Panc1 (cell line): ENCODE data around the gene LMAN1. TPM values are rescaled to one million over a fixed set of nuclear protein-coding genes. Genes with fewer than 3 reads are reported as not detected.
A peak's percentile ranks its signal among the peaks of the same experiment; 100 is the strongest.

Source experiments
- ATAC-seq: fragments of 200-7000 bp; cut with Tn5 transposase; 2 replicates; pipeline ENCODE4 v1.9.1; 2020; ENCODE audit warnings: mild to moderate bottlenecking, moderate library complexity
- Bru-seq: library from RNA; stranded (reverse); fragments of 400-500 nt; gene quantifications from one replicate; lab custom pipeline; 2021; lab: Mats Ljungman, UMichigan
- BruChase-seq, 2 experiments: library from RNA; stranded (reverse); fragments of 400-500 nt; gene quantifications; one replicate each; lab custom pipeline; 2021; lab: Mats Ljungman, UMichigan
- BruUV-seq: library from RNA; stranded (reverse); fragments of 400-500 nt; replicated peaks from 2 replicates; lab custom pipeline; 2021; lab: Mats Ljungman, UMichigan
- CTCF ChIA-PET: fragments of 300-600 bp; sonication (Branson Sonifier 250); formaldehyde crosslinking; loops from one replicate; lab custom pipeline; 2022; ENCODE audit warnings: antibody characterized with exemption; lab: Charles Lee
- POLR2A ChIA-PET: fragments of 300-600 bp; sonication (Branson Sonifier 250); formaldehyde crosslinking; loops from one replicate; lab custom pipeline; 2022; ENCODE audit warnings: antibody characterized with exemption; lab: Charles Lee
- DNase-seq: peaks from one replicate; pipeline ENCODE4 v3.0.0-alpha.2; 2010; ENCODE audit warnings: low read depth, low spot score
- H3K27ac ChIP-seq: 2 replicates; pipeline ENCODE4 v1.5.1; 2011; ENCODE audit warnings: mild to moderate bottlenecking, low read length, inconsistent platforms
- H3K27me3 ChIP-seq: fragments of 200-500 bp; sonication (Bioruptor generic); 2 replicates; pipeline ENCODE4 v1.6.0; 2014; ENCODE audit warnings: low read length, inconsistent platforms; ENCODE audit not compliant: control insufficient read depth, insufficient read depth
- H3K36me3 ChIP-seq: fragments of 200-500 bp; sonication (Bioruptor generic); 2 replicates; pipeline ENCODE4 v1.5.1; 2014; ENCODE audit warnings: inconsistent platforms, mild to moderate bottlenecking, low read length, moderate library complexity; ENCODE audit not compliant: control insufficient read depth, insufficient read depth
- H3K4me1 ChIP-seq: 2 replicates; pipeline ENCODE4 v1.5.1; 2011; ENCODE audit warnings: inconsistent platforms, mild to moderate bottlenecking, low read length, moderate library complexity; ENCODE audit not compliant: control insufficient read depth, insufficient read depth
- H3K4me3 ChIP-seq, 2 experiments: 2 replicates each; pipeline ENCODE4 v1.5.1; 2011 to 2012; ENCODE audit warnings: low read depth in 2 of 2, low read length in 2 of 2, mild to moderate bottlenecking in 2 of 2, inconsistent platforms in 1 of 2, moderate library complexity in 1 of 2
- H3K9me3 ChIP-seq: fragments of 200-500 bp; sonication (Bioruptor generic); 2 replicates; pipeline ENCODE4 v1.5.1; 2014; ENCODE audit warnings: low read depth, mild to moderate bottlenecking, inconsistent platforms, low read length, moderate library complexity; ENCODE audit not compliant: control insufficient read depth, insufficient read depth
- CTCF ChIP-seq: fragments of 450-650 bp; IDR thresholded peaks from 2 replicates; pipeline ENCODE4 v1.5.1; 2017; ENCODE audit warnings: mild to moderate bottlenecking
- POLR2AphosphoS5 ChIP-seq: IDR thresholded peaks from 2 replicates; pipeline ENCODE4 v1.6.1; 2012; ENCODE audit warnings: mild to moderate bottlenecking, low read depth, low read length, moderate library complexity
- REST ChIP-seq, 2 experiments: IDR thresholded peaks; 2 replicates each; pipeline ENCODE4 v1.6.1; 2011 to 2012; ENCODE audit warnings: low read depth in 2 of 2, control low read depth in 1 of 2, low read length in 1 of 2, mild to moderate bottlenecking in 1 of 2, moderate library complexity in 1 of 2; ENCODE audit not compliant: insufficient read depth in 1 of 2
- SIN3A ChIP-seq: IDR thresholded peaks from 2 replicates; pipeline ENCODE4 v1.6.1; 2012; ENCODE audit warnings: low read depth, mild to moderate bottlenecking, low read length, moderate library complexity, borderline replicate concordance; ENCODE audit not compliant: insufficient read depth
- TCF7L2 ChIP-seq: IDR thresholded peaks from 2 replicates; pipeline ENCODE4 v1.6.1; 2011; ENCODE audit warnings: mild to moderate bottlenecking, low read depth, low read length, inconsistent platforms
- in situ Hi-C: cut with HindIII; loops from 2 replicates; pipeline ENCODE4 v1.10.0; 2016; ENCODE audit warnings: low sequenced_read_pairs, low pct_unique_long_range_greater_than_20kb
- intact Hi-C: fragments of 100-400 bp; cut with micrococcal nuclease; formaldehyde crosslinking; loops from one replicate; pipeline ENCODE4 v1.10.0; 2022; ENCODE audit not compliant: unreplicated experiment
- long read RNA-seq: library from polyadenylated mRNA; unstranded; transcript quantifications from one replicate; pipeline ENCODE4 v2.0.0, GENCODE V29; 2021; ENCODE audit not compliant: unreplicated experiment
- polyA plus RNA-seq: library from polyadenylated mRNA; unstranded; fragments of >200 nt; gene quantifications from one replicate; pipeline ENCODE4 v1.2.1, GENCODE V29; 2012; ENCODE audit warnings: missing spikeins; ENCODE audit not compliant: insufficient read length
- total RNA-seq: library from RNA; stranded (reverse); gene quantifications from one replicate; pipeline ENCODE4 v1.2.1, GENCODE V29; 2021; ENCODE audit not compliant: unreplicated experiment

LMAN1 gene
- total RNA-seq (60.8 TPM), Bru-seq, nascent RNA (percentile 83 among the genes with signal in this experiment), BruChase-seq, experiment 1, labeled RNA remaining after a 2-hour chase (percentile 90 among the genes with signal in this experiment), BruChase-seq, experiment 2, labeled RNA remaining after a 6-hour chase (percentile 95 among the genes with signal in this experiment)
- 30.9 TPM for polyA plus RNA-seq
- long read RNA-seq, full-length matches to known transcripts = 98 of 165 reads
- long read RNA-seq, partial matches to known transcripts = 52 of 165 reads
- long read RNA-seq, other reads (novel, unspliced or antisense) = 15 of 165 reads

GRCh38 chr18:59358712-59359575 lies at the start of gene LMAN1:
Gene LMAN1, minus strand, starts transcription at chr18:59359265. Its CDS starts 21 bp downstream, at chr18:59359244.
- Histone ChIP-seq H3K27me3 (no peaks in the 10 kb centered on the region), H3K4me1 (peaks cover 9% of the 10 kb centered on the region), H3K27ac (peak within 1 kb of the TSS; percentile 60), H3K4me3 (peak within 1 kb of the TSS; percentile 88 to 91), H3K9me3 (no peaks in the 10 kb centered on the region), H3K36me3 (peaks cover 10% of the 10 kb centered on the region)
- in situ Hi-C loops (no loop called here), intact Hi-C loops (no loop called here)
- ChIA-PET CTCF (no interaction called here), POLR2A (no interaction called here)
- DNase-seq (peak; percentile 18), ATAC-seq (peak; percentile 99)
- TF ChIP-seq POLR2AphosphoS5 (peak; percentile 76), REST (IDR thresholded peaks at IDR 0.05; ENCODE audit: insufficient read depth in 1 of 2, low read depth in 2 of 2, low read length in 1 of 2) (no peak), SIN3A (0 out of 2 replicates have a peak, but pooled peaks have one; percentile 41), CTCF (no peak), TCF7L2 (peak; percentile 61)
- no TSS peak for BruUV-seq

- H3K27ac ChIP-seq = no peak overlapping the region
- ChIA-PET CTCF (interaction anchor here (0.6 to 2.4 kb wide), 8 partner anchors 94 to 713 kb away, joined by 4 to 44 read pairs (median 4); no protein-coding TSS in a partner anchor), POLR2A (no interaction called here)
- no peaks in the 10 kb centered on the region for H3K27me3 ChIP-seq
- DNase-seq (peak; percentile 71), ATAC-seq (peak; percentile 100)
- no peaks in the 10 kb centered on the region for H3K4me1 ChIP-seq
- no peak overlapping the region for H3K4me3 ChIP-seq
- no TSS peak for BruUV-seq
- H3K9me3 ChIP-seq = no peaks in the 10 kb centered on the region
- in situ Hi-C loops = no loop called here
- H3K36me3 ChIP-seq = no peaks in the 10 kb centered on the region
- intact Hi-C loops = loop anchor here (5.0 kb wide), 2 partner anchors 95 to 155 kb away; no protein-coding TSS in a partner anchor
- TF ChIP-seq CTCF = peak; percentile 84
- no peak for TF ChIP-seq SIN3A
Measured at GRCh38 chr18:59402432-59403090, 43.5 kb upstream of the LMAN1 start.
